ENCODE results near the gene FAM200B.

DNA sequence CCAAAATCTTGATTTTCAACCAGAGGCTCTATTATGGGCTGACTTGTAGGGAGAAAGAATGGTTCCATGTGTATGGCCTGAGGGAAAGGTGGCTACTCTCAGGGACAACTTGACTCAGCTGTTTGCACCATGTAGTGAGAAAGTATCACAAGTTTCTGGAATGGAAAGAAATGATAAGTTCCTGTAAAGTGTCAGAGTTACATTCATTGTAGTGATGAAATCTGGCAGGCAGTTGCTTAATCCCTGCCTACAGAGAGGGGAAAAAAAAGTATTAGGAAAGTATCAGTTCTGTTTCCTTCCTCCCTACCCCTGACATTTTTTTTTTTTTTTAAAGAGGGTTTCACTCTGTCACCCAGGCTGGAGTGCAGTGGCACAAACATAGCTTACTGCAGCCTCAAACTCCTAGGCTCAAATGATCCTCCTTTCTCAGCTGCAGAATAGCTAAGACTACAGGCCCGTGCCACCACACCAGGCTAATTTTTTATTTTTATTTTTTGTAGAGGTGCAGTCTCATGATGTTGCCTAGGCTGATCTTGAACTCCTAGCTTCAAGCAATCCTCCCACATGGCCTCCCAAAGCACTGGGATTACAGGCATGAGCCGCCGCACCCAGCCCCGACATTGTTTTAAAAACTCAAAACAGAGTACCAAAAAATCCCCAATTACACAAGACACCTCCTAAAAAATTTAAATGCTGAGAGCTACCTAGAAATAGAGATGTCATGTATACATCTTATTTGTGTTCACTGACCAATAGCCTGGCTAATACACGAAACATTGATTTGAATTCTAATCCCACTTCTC, 21.7 kb upstream of the FAM200B start:
- TF ChIP-seq CTCF (conservative IDR thresholded peaks at IDR 0.05; ENCODE audit: low read length) (no peak), EZH2phosphoT487 (IDR thresholded peaks at IDR 0.05; ENCODE audit: borderline replicate concordance) (no peak)

Data from Loucy (cell line).